HepG2 (cell line): ENCODE measurements around the gene INO80E. TPM values are rescaled to one million over a fixed set of nuclear protein-coding genes. Genes with fewer than 3 reads are reported as not detected.
A peak's percentile ranks its signal among the peaks of the same experiment; 100 is the strongest.

ENCODE experiments used
- ARNT2 ChIP-seq: sonication (generic); formaldehyde crosslinking; IDR thresholded peaks from 2 replicates; pipeline ENCODE4 v1.8.0; 2022; ENCODE audit warnings: mild to moderate bottlenecking, low read depth, missing genetic modification reagents, moderate library complexity
- ASH2L ChIP-seq: fragments of 300-600, 200-600 bp; sonication (generic); IDR thresholded peaks from 2 replicates; pipeline ENCODE4 v1.7.0; 2017; ENCODE audit warnings: low read depth, mild to moderate bottlenecking, moderate library complexity, mixed read lengths, low read length; ENCODE audit not compliant: insufficient read length
- ATF7 ChIP-seq, 2 experiments: fragments of 450-650 bp in 1 of 2; sonication (generic) in 1 of 2; formaldehyde crosslinking in 1 of 2; IDR thresholded peaks; 2 replicates each; pipeline versions ENCODE4 v1.4.0 to v1.6.1; 2016 to 2020; ENCODE audit warnings: antibody characterized with exemption in 1 of 2, mild to moderate bottlenecking in 1 of 2, missing genetic modification reagents in 1 of 2
- HMG20B ChIP-seq: conservative IDR thresholded peaks from 2 replicates; pipeline ENCODE4 v1.6.1; 2016; ENCODE audit warnings: missing genetic modification reagents, missing compliant biosample characterization
- HNF4G ChIP-seq, 2 experiments: sonication (generic) in 1 of 2; formaldehyde crosslinking in 1 of 2; IDR thresholded peaks; 2 replicates each; pipeline versions ENCODE4 v1.4.0 to v1.6.1; 2011 to 2020; ENCODE audit warnings: borderline replicate concordance in 2 of 2, low read depth in 2 of 2, mild to moderate bottlenecking in 2 of 2, low read length in 1 of 2, missing genetic modification reagents in 1 of 2, moderate library complexity in 1 of 2
- HNRNPUL1 ChIP-seq: fragments of 200-400 bp; formaldehyde crosslinking; IDR thresholded peaks from 2 replicates; pipeline ENCODE4 v1.6.1; 2017; ENCODE audit warnings: low read depth, mild to moderate bottlenecking, low read length, moderate library complexity
- IRF1 ChIP-seq: sonication (generic); formaldehyde crosslinking; IDR thresholded peaks from 2 replicates; pipeline ENCODE4 v1.4.0; 2020; ENCODE audit warnings: low read depth, mild to moderate bottlenecking, missing genetic modification reagents
- KAT2B ChIP-seq: fragments of 150-350 bp; IDR thresholded peaks from 2 replicates; pipeline ENCODE4 v1.6.1; 2014; ENCODE audit warnings: low read depth, low read length, borderline replicate concordance
- KLF15 ChIP-seq: sonication (generic); formaldehyde crosslinking; IDR thresholded peaks from 2 replicates; pipeline ENCODE4 v1.8.1; 2023; ENCODE audit warnings: borderline replicate concordance, mild to moderate bottlenecking, inconsistent platforms, missing genetic modification reagents, mixed read lengths
- MIER2 ChIP-seq: IDR thresholded peaks from 2 replicates; pipeline ENCODE4 v1.6.1; 2016; ENCODE audit warnings: missing biosample characterization, missing genetic modification reagents
- MTF1 ChIP-seq: sonication (generic); formaldehyde crosslinking; IDR thresholded peaks from 2 replicates; pipeline ENCODE4 v1.5.0; 2020; ENCODE audit warnings: missing genetic modification reagents
- NR2C2 ChIP-seq: sonication (generic); formaldehyde crosslinking; IDR thresholded peaks from 2 replicates; pipeline ENCODE4 v1.4.0; 2020; ENCODE audit warnings: missing genetic modification reagents, mild to moderate bottlenecking, moderate library complexity, borderline replicate concordance
- ONECUT2 ChIP-seq: sonication (generic); formaldehyde crosslinking; IDR thresholded peaks from 2 replicates; pipeline ENCODE4 v1.4.0; 2020; ENCODE audit warnings: missing genetic modification reagents
- PTBP1 ChIP-seq: fragments of 200-400 bp; formaldehyde crosslinking; IDR thresholded peaks from 2 replicates; pipeline ENCODE4 v1.6.1; 2018; ENCODE audit warnings: low read length, low read depth; ENCODE audit not compliant: poor library complexity, severe bottlenecking
- SKI ChIP-seq: fragments of 450-650 bp; IDR thresholded peaks from one replicate; pipeline ENCODE4 v1.6.1; 2018; ENCODE audit warnings: mild to moderate bottlenecking; ENCODE audit not compliant: partially characterized antibody
- STAT5B ChIP-seq: sonication (generic); formaldehyde crosslinking; IDR thresholded peaks from 2 replicates; pipeline ENCODE4 v1.4.0; 2020; ENCODE audit warnings: missing genetic modification reagents
- ZBTB42 ChIP-seq: sonication (generic); formaldehyde crosslinking; IDR thresholded peaks from 2 replicates; pipeline ENCODE4 v1.5.0; 2020; ENCODE audit warnings: mild to moderate bottlenecking, missing genetic modification reagents
- ZNF260 ChIP-seq: sonication (generic); formaldehyde crosslinking; IDR thresholded peaks from 2 replicates; pipeline ENCODE4 v1.4.0; 2020; ENCODE audit warnings: missing genetic modification reagents, low read depth, mild to moderate bottlenecking, borderline replicate concordance
- ZNF326 ChIP-seq: sonication (generic); formaldehyde crosslinking; IDR thresholded peaks from 2 replicates; pipeline ENCODE4 v1.4.0; 2020; ENCODE audit warnings: missing genetic modification reagents, borderline replicate concordance
- ZNF337 ChIP-seq: sonication (generic); formaldehyde crosslinking; IDR thresholded peaks from 2 replicates; pipeline ENCODE4 v1.5.1; 2020; ENCODE audit warnings: missing genetic modification reagents, low read depth, mild to moderate bottlenecking, borderline replicate concordance
- ZNF484 ChIP-seq: sonication (generic); formaldehyde crosslinking; IDR thresholded peaks from 2 replicates; pipeline ENCODE4 v1.5.1; 2020; ENCODE audit warnings: mild to moderate bottlenecking, low read depth, missing genetic modification reagents, borderline replicate concordance
- ZNF577 ChIP-seq: sonication (generic); formaldehyde crosslinking; IDR thresholded peaks from 2 replicates; pipeline ENCODE4 v1.4.0; 2020; ENCODE audit warnings: mild to moderate bottlenecking, low read depth, missing genetic modification reagents, borderline replicate concordance
- ZNF614 ChIP-seq: IDR thresholded peaks from 2 replicates; pipeline ENCODE4 v1.6.1; 2018; ENCODE audit warnings: missing biosample characterization, missing genetic modification reagents, inconsistent platforms, borderline replicate concordance
- ZNF782 ChIP-seq: sonication (generic); formaldehyde crosslinking; IDR thresholded peaks from 2 replicates; pipeline ENCODE4 v1.4.0; 2020; ENCODE audit warnings: missing genetic modification reagents, mild to moderate bottlenecking, borderline replicate concordance
- polyA plus RNA-seq, 8 experiments: library from polyadenylated mRNA; depleted of rRNA in 3 of 8; stranded (reverse) in 7 of 8; unstranded in 1 of 8; fragments of >200 nt; fragmentation: Illumina TruSeq in 4 of 8; extraction: Trizol in 4 of 8; gene quantifications; 2 replicates each; pipeline versions ENCODE4 v1.2.1 to v1.2.3, GENCODE V29; 2011 to 2016; ENCODE audit warnings: low read depth in 4 of 8, missing spikeins in 1 of 8, mixed read lengths in 1 of 8; ENCODE audit not compliant: insufficient read depth in 1 of 8
- total RNA-seq, 5 experiments: library from RNA; depleted of rRNA; stranded (reverse); fragments of >200 nt; fragmentation: Illumina TruSeq; extraction: Trizol; gene quantifications; 2 replicates each; pipeline ENCODE4 v1.2.3, GENCODE V29; 2016; ENCODE audit warnings: low read depth in 1 of 5
- TF ChIP-seq, protein P1 (sequence below): sonication (generic); formaldehyde crosslinking; IDR thresholded peaks from 2 replicates; pipeline ENCODE4 v1.8.0; 2022; ENCODE audit warnings: mild to moderate bottlenecking, missing genetic modification reagents, borderline replicate concordance
- TF ChIP-seq, protein P2 (sequence below): sonication (generic); formaldehyde crosslinking; IDR thresholded peaks from 2 replicates; pipeline ENCODE4 v1.5.0; 2020; ENCODE audit warnings: mild to moderate bottlenecking, missing genetic modification reagents, moderate library complexity

The INO80E gene
- total and polyA plus RNA-seq, 2 of the 13 experiments (the other 11 are each of a cell fraction or from before 2014, with no cell fraction given) = 25.8 to 45.6 TPM

DNA sequence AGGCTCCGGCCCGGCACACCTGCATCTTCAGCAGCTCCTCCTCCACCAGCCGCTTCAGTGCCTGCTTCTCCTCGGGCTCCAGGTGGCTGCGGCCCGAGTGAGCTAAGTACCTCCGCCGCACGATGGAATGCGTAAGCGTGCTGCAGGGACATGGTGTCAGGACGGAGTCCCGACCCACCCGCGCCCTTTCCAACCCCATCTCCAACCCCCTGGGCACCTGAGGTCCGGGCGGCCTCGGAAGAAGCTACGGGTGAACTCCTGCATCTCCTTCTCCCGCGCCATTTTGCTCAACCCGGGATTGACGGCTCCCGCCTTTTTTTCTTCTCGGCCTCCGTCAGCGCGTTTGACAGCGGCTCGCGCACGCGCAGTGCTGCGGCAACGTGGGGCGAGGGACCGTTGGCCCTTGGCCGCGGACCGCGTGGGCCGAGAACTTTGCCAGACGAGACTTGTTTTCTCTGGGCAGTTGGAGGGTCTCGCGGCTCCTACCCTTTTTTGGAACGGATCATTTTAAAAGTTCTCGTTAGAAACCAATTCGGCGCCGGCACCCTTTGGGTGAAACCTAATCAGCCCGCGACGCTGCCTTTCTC, 624 bp upstream of the INO80E start, which contains the start of gene HIRIP3 (continued):
- TF ChIP-seq KLF15 (no peak), ZNF337 (no peak), ZBTB42 (CRISPR knock-in tag) (0 out of 2 replicates have a peak, but pooled peaks have one; percentile 9), ZNF260 (no peak), ZNF577 (no peak), STAT5B (CRISPR knock-in tag) (no peak), ASH2L (no peak), ARNT2 (no peak), HNF4G (IDR thresholded peaks at IDR 0.05; ENCODE audit: borderline replicate concordance, low read depth, low read length) (no peak), HNF4G (CRISPR knock-in tag; IDR thresholded peaks at IDR 0.05; ENCODE audit: borderline replicate concordance, low read depth) (no peak; the same call in 1 of the 2 replicates), ZNF782 (no peak), NR2C2 (CRISPR knock-in tag) (no peak), KAT2B (no peak), ZNF614 (no peak), SKI (no peak), IRF1 (CRISPR knock-in tag) (no peak), PTBP1 (peak; percentile 58), HMG20B (no peak), ZNF326 (CRISPR knock-in tag) (no peak), ONECUT2 (CRISPR knock-in tag) (no peak), ATF7 (IDR thresholded peaks at IDR 0.05) (no peak), ATF7 (CRISPR knock-in tag; IDR thresholded peaks at IDR 0.05) (0 out of 2 replicates have a peak, but pooled peaks have one; percentile 54), MTF1 (CRISPR knock-in tag) (peak; percentile 91), MIER2 (CRISPR knock-in tag) (0 out of 2 replicates have a peak, but pooled peaks have one; percentile 8), HNRNPUL1 (no peak), ZNF484 (CRISPR knock-in tag) (no peak)
- TF ChIP-seq, protein P1, sequence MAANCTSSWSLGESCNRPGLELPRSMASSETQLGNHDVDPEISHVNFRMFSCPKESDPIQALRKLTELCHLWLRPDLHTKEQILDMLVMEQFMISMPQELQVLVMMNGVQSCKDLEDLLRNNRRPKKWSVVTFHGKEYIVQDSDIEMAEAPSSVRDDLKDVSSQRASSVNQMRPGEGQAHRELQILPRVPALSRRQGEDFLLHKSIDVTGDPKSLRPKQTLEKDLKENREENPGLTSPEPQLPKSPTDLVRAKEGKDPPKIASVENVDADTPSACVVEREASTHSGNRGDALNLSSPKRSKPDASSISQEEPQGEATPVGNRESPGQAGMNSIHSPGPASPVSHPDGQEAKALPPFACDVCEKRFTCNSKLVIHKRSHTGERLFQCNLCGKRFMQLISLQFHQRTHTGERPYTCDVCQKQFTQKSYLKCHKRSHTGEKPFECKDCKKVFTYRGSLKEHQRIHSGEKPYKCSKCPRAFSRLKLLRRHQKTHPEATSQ (CRISPR knock-in tag) = 0 out of 2 replicates have a peak, but pooled peaks have one; percentile 28
- TF ChIP-seq, protein P2, sequence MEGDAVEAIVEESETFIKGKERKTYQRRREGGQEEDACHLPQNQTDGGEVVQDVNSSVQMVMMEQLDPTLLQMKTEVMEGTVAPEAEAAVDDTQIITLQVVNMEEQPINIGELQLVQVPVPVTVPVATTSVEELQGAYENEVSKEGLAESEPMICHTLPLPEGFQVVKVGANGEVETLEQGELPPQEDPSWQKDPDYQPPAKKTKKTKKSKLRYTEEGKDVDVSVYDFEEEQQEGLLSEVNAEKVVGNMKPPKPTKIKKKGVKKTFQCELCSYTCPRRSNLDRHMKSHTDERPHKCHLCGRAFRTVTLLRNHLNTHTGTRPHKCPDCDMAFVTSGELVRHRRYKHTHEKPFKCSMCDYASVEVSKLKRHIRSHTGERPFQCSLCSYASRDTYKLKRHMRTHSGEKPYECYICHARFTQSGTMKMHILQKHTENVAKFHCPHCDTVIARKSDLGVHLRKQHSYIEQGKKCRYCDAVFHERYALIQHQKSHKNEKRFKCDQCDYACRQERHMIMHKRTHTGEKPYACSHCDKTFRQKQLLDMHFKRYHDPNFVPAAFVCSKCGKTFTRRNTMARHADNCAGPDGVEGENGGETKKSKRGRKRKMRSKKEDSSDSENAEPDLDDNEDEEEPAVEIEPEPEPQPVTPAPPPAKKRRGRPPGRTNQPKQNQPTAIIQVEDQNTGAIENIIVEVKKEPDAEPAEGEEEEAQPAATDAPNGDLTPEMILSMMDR (CRISPR knock-in tag) = no peak
